Esophagus mucosa (tissue), 1 donor: ENCODE measurements around the gene ZNF346. TPM values are rescaled to one million over a fixed set of nuclear protein-coding genes. Genes with fewer than 3 reads are reported as not detected.
"Not testable (repeated sequence)": the region's sequence is repeated elsewhere in the genome, so short reads cannot be mapped to it uniquely, and the experiment has no call there.

Experiments
- ATAC-seq: fragments of 200-7000 bp; cut with Tn5 transposase; one replicate; pipeline ENCODE4 v1.9.1; 2020
- total RNA-seq: library from RNA; stranded (reverse); gene quantifications from one replicate; pipeline ENCODE4 v1.2.4, GENCODE V29; 2023
- donor health status: DM: yes; HTN: yes; CAD: no.

Gene ZNF346, protein sequence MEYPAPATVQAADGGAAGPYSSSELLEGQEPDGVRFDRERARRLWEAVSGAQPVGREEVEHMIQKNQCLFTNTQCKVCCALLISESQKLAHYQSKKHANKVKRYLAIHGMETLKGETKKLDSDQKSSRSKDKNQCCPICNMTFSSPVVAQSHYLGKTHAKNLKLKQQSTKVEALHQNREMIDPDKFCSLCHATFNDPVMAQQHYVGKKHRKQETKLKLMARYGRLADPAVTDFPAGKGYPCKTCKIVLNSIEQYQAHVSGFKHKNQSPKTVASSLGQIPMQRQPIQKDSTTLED
- total RNA-seq, result 6.7 TPM

DNA sequence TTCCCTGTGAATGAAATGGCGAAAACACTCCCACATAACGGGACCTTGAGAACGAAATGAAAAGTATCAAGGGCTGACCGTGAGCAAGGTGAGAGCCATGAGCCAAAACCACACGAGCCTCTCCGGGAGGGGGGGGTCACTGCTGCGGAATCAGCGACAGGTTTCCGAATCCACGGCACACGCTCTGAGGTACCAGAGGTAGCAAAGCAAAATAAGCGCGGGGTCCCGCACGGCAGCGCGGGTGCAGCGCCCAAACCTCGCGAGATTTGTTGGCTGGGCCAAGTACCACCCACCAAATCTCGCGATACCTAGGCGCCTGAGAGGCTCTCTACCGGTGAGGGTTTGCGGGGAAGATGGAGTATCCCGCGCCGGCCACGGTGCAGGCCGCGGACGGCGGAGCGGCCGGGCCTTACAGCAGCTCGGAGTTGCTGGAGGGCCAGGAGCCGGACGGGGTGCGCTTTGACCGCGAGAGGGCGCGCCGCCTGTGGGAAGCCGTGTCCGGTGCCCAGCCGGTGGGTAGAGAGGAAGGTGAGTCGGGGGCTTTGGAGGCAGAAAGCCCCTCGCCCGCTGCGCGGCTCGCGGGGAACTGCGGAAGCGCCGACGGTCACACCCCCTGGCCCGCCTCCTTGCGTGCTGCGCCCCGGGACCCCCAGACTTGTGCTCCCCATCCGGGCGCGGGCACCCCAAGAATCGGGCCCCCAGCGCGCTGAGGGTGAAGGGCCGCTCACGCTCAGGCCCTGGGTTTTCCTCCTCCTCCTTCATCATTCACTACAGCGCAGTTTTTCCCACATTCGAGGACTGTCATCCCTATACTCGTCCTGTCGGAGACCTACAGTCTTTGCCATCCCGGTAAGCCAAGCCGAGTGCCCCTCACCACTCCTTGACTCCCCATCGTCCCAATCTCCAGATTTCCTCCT, at the start of gene ZNF346:
Gene ZNF346, plus strand, starts transcription at position 311 of the 917 bp plus-strand sequence. Its CDS starts 43 bp downstream, at position 354.
- peak; percentile 88 for ATAC-seq

DNA sequence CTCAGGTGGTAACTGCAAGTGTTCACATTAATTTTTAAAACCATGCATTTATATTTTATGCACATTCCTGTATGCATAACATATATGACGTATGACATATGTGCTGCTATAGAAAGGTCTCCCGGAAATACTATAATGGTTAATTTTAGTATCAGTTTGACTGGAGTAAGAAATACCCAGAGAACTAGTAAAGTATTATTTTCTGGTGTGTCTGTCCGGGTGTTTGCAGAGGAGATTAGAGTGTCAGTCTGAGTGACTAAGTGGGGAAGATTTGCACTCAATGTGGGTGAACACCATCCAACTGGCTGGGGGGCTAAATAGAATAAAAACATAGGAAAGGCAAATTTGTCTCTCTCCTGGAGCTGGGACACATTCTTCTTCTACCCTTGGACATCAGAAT, 42.8 kb upstream of the ZNF346 start:
- no peak for ATAC-seq

GRCh38 chr5:176980818-176981217, 41.7 kb upstream of the ZNF346 start:
- ATAC-seq, result no peak

DNA sequence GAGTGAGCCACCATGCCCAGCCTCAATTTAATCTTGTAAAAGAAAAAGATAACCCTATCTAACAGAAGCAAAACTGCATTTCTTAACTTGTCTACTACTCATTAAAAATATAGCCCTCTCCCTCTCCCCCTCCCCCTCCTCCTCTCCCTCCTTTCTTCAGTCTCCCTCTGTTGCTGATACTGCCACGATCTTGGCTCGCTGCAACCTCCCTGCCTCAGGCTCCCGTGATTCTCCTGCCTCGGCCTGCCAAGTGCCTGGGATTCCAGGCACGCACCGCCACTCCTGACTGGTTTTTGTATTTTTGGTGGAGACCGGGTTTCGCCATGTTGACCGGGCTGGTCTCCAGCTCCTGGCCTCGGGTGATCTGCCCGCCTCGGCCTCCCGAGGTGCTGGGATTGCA, 39.4 kb upstream of the ZNF346 start:
- ATAC-seq, result not testable (repeated sequence)

DNA sequence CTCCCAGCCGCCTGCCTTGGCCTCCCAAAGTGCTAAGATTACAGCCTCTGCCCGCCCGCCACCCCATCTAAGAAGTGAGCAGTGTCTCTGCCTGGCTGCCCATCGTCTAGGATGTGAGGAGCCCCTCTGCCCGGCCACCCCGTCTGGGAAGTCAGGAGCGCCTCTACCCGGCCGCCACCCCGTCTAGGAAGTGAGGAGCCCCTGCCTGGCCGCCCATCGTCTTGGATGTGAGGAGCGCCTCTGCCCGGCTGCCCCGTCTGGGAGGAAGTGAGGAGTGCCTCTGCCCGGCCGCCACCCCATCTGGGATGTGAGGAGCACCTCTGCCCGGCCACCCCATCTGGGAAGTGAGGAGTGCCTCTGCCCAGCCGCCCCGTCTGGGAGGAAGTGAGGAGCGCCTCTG, 38.9 kb upstream of the ZNF346 start:
- not testable (repeated sequence) for ATAC-seq

GRCh38 chr5:176984176-176984575, 38.3 kb upstream of the ZNF346 start:
- ATAC-seq, result not testable (repeated sequence)

DNA sequence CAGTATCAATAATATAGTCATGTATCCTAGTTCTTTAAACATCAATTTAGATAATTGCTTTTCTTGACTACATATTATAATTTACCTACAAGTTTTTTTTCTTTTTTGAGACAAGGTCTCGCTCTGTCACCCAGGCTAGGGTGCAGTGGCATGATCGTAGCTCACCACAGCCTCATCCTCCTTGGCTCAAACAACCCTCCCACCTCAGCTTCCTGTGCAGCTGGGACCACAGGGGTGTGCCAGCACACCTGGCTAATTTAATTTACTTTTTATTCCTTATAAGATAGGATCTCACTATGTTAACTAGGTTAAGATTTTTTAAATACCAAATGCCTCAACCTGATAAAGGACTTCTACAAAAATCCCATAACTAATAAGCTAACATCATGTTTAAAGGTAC, 37.0 kb upstream of the ZNF346 start:
- peak; percentile 62 for ATAC-seq

- no peak for ATAC-seq
Measured at GRCh38 chr5:176986280-176986679, 36.2 kb upstream of the ZNF346 start.

DNA sequence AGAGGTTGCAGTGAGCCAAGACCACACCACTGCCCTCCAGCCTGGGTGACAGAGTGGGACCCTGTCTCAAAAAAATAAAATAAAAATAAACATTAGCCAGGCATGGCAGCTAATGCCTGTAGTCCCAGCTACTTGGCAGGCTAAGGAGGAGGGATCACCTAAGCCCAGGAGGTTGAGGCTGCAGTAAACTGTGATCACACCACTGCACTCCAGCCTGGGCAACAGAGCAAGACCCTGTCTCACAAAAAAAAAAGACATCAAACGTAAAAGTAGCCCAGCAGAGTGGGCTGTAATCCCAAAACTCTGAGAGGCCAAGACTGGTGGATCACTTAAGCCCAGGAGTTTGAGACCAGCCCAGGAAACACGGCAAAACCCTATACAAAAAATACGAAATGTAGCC, 34.9 kb upstream of the ZNF346 start:
- no peak for ATAC-seq

DNA sequence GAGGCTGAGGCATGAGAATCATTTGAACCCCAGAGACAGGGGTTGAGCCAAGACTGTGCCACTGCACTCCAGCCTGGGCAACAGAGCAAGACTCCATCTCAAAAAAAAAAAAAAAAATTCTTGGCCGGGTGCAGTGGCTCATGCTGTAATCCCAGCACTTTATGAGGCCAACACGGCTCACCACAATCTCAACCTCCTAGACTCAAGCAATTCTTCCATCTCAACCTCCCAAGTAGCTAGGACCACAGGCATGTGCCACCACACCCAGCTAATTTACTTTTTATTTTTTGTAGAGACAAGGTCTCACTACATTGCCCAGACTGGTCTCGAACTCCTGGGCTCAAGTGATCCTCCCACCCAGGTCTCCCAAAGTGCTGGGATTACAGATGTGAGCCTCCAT, 29.4 kb upstream of the ZNF346 start:
- not testable (repeated sequence) for ATAC-seq

DNA sequence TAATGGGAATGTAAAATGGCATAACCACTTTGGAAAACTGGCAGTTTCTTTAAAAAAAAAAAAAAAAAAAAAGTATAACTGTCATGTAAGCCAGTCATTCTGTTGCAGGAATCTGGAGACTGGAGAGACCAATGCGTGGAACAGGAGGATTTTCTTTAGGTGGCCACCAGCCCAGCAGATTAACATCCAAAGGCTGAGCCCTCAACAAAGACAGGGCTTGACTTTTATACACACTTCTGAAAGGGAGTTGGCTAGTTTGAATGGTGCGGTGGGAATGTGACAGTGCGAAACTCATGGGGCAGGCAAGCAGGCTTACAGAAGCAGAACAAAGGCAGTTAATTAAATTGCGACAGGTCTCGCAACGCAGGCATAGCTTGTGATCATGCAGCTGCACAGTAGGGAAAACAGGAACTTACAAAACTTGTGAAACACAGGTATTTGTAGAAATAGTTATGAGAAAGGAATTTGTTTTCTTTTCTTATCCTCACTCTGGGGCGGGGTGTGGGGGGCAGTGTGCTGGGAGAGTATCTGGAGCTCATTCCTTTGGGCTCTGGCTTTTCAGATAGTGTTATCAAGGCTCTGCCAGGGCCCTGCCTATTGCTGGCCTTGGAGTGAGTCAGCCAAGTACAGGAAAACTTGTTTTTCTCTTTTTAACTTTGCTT, 27.9 kb upstream of the ZNF346 start:
- ATAC-seq, result peak; percentile 85

DNA sequence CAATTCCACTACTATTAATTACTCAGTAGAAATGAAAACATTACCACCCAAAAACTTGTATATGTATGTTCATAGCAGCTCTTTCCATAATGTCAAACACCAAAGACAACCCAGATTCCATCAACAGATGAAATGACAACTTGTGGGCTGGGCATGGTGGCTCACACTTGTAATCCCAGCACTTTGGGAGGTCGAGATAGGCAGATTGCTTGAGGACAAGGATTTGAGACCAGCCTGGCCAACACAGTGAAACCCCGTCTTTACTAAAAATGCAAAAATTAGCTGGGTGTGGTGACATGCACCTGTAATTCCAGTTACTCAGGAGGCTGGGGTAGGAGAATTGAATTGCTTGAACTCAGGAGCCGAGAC, 27.4 kb upstream of the ZNF346 start:
- ATAC-seq, result no peak

GRCh38 chr5:176995896-176996767, 26.4 kb upstream of the ZNF346 start:
- peak; percentile 30 for ATAC-seq

- peak; percentile 12 for ATAC-seq
Measured at GRCh38 chr5:176996780-176997179, 25.7 kb upstream of the ZNF346 start.

- ATAC-seq, result no peak
Measured at GRCh38 chr5:176998828-176999227, 23.7 kb upstream of the ZNF346 start.

GRCh38 chr5:176999526-176999925, 23.0 kb upstream of the ZNF346 start:
- not testable (repeated sequence) for ATAC-seq

GRCh38 chr5:177003649-177004048, 18.8 kb upstream of the ZNF346 start:
- ATAC-seq, result no peak

DNA sequence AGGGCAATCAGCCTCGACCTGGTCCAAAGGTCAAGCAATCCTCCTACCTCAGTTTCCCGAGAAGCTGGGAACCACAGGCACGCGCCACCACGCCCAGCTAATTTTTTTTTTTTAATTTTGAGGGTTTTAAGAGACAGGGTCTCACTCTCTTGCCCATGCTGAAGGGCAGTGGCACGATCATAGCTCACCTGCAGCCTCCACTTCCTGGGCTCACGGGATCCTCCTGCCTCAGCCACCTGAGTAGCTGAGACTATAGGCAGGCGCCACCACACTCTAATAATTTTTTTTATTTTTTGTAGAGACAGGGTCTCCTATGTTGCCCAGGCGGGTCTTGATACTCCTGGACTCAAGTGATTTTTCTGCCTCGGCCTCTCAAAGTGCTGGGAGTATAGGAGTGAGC, 17.5 kb upstream of the ZNF346 start:
- no peak for ATAC-seq

GRCh38 chr5:177005619-177006264, 16.8 kb upstream of the ZNF346 start:
- ATAC-seq, result peak; percentile 53

DNA sequence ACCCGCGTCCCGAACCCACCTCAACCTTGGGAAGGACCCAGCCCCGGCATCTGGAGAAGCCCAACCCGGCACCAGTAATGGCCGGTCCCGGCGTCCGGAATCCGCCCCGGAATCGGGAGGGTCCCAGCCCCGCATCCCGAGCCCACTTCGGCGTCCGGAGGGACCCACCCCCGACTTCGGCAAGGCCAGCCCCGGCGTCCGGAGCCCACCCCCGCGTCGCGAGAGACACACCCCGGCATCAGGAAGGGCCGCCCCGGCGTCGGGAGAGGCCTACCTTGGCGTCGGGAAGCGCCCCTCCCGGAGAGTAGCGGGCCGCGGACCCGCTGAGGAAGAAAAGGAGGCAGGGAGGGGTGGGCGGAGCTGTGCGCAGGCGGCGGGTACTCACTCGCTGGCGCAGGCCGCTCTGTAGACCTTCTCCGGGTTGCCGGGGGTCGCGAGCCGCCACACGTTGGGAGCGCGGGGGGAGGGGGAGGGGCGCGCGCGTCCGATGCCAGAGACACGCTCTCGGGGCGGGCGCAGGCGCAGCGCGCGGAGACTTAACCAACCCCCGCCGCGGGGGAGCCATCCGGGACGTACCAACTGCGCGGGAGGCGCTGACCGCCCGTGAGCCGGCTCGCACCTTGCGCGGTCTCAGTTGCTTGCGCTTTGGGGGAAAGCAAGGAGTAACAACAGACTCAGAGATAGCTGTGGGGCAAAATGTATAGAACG, 16.1 kb upstream of the ZNF346 start, which contains the start of gene UIMC1:
Gene UIMC1, minus strand, starts transcription at position 515 of the 708 bp plus-strand sequence. CDS start 24,164 bp downstream, outside the sequence.
- ATAC-seq, result peak; percentile 97

GRCh38 chr5:177008716-177009115, 13.8 kb upstream of the ZNF346 start:
- ATAC-seq, result no peak
